Cardiac fibroblast (primary cell): Measurements from ENCODE around the gene CALHM4.
A peak's percentile ranks its signal among the peaks of the same experiment; 100 is the strongest.
"Not testable (repeated sequence)": the region's sequence is repeated elsewhere in the genome, so short reads cannot be mapped to it uniquely, and the experiment has no call there.

Experiments
- DNase-seq, 2 donors: peaks; one replicate each; pipeline versions ENCODE4 v3.0.0 to v3.0.0-alpha.2; 2010; ENCODE audit warnings: low read depth in 2 of 2
- H3K4me3 ChIP-seq, 2 donors: replicated peaks in 1 of 2; 1 replicate in 1 of 2; 2 replicates in 1 of 2; pipeline ENCODE4 v1.5.1; 2011; ENCODE audit warnings: low read depth in 2 of 2, low read length in 2 of 2, mild to moderate bottlenecking in 2 of 2, moderate library complexity in 1 of 2
- TF ChIP-seq, protein P1 (sequence below): IDR thresholded peaks from one replicate; pipeline ENCODE4 v1.5.1; 2011; ENCODE audit warnings: low read depth, mild to moderate bottlenecking, low read length, inconsistent platforms

Gene CALHM4

DNA sequence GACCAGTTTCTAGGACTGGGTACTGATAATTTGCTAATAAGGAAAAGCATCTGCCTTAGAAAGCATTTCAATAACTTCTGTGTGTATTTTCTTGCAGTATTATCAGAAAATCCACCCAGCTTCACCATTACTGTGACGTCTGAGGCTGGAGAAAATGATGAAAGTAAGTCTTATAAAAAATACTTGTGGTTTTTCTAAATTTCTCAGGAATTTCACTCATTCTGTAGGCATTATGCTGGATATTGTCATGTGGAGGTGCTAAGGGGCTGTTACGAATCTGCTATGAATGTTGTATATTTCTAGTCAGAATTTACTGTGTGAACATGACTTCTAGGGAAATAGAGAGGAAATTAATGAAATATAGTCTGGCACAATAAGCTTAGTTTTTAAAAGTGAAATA, 26.6 kb downstream of the CALHM4 start:
- DNase-seq: peak; percentile 54 to 56
- no peak overlapping the region for H3K4me3 ChIP-seq
- TF ChIP-seq, protein P1, sequence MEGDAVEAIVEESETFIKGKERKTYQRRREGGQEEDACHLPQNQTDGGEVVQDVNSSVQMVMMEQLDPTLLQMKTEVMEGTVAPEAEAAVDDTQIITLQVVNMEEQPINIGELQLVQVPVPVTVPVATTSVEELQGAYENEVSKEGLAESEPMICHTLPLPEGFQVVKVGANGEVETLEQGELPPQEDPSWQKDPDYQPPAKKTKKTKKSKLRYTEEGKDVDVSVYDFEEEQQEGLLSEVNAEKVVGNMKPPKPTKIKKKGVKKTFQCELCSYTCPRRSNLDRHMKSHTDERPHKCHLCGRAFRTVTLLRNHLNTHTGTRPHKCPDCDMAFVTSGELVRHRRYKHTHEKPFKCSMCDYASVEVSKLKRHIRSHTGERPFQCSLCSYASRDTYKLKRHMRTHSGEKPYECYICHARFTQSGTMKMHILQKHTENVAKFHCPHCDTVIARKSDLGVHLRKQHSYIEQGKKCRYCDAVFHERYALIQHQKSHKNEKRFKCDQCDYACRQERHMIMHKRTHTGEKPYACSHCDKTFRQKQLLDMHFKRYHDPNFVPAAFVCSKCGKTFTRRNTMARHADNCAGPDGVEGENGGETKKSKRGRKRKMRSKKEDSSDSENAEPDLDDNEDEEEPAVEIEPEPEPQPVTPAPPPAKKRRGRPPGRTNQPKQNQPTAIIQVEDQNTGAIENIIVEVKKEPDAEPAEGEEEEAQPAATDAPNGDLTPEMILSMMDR: no peak

DNA sequence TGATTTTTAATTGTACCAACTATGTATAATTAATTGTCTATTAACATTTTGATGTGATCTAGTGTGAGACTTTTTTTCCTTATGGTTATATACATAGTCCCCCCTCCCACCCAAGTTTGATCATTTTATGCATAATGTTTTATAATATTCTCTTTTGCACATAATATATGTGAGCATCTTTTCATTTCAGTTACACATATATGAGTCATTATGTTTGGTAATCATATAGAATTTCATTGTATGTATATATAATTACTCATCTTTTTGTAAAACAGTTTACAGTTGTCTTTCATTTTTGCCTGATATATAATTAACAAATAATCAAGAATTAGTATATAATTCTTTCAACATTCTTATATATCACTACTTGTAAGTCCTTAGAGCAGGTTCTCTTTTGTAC, 32.7 kb downstream of the CALHM4 start:
- TF ChIP-seq, protein P1: no peak
- no peak overlapping the region for H3K4me3 ChIP-seq
- DNase-seq: no peak

DNA sequence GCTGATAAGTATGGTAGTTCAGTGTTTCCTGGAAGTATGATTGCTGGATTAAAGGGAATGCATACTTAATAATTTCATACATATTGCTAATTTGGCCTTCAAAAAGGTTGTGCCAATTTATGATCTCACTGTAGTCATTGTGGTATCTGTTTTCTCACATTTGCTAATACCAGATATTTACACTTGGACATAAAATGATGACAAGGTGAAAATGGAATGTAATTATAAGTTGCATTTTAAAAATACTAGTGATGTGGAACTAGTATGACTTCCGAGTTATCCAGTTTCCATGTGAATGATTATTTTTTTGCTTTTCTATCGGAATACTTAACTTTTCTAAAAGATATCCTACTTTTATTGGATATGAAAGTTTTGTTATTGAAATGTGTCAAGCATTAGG, 33.2 kb downstream of the CALHM4 start:
- TF ChIP-seq, protein P1: no peak
- H3K4me3 ChIP-seq: no peak overlapping the region
- DNase-seq: no peak

DNA sequence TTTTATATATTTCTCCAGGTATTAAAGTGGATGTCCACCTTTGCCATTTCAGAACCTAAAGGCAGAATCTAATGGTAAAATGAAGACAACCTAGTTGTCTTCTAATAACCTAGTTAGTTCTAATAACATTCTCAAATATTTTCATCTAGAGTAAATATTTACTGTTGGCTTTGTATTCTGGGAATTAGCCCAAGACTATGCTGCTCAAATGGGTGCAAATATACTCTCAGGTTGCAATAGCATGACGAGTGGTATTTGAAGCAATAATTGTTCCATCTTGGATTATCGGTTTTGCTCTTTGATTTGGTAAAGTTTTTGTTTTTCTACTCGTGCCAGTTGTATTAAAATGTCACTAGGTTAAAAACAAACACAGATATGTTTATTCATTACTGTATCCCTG, 41.7 kb downstream of the CALHM4 start:
- TF ChIP-seq, protein P1: no peak
- no peak overlapping the region for H3K4me3 ChIP-seq
- DNase-seq: no peak

DNA sequence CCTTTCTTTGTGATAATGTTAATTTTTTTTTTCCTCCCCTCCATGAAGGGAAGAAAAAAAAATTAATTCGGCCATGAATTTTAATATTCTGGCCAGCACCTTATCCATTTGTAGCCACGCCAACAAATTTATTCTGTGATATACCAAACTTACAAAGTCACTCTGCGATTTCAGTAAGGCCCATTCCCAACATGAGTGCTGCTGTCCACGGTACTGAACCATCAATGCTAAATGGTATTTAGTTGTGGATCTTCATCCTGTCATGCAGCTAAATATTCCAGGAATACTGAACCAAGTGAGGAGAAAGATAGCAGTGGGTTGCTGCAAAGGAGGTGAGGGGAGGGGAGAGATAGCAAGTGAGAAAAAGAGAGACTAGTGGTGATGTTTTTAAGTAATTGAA, 43.3 kb downstream of the CALHM4 start:
- DNase-seq: peak; percentile 29 to 38
- TF ChIP-seq, protein P1: no peak
- no peak overlapping the region for H3K4me3 ChIP-seq

GRCh38 chr6:116603916-116604315, 50.4 kb downstream of the CALHM4 start:
- DNase-seq, H3K4me3 ChIP-seq: not testable (repeated sequence)

DNA sequence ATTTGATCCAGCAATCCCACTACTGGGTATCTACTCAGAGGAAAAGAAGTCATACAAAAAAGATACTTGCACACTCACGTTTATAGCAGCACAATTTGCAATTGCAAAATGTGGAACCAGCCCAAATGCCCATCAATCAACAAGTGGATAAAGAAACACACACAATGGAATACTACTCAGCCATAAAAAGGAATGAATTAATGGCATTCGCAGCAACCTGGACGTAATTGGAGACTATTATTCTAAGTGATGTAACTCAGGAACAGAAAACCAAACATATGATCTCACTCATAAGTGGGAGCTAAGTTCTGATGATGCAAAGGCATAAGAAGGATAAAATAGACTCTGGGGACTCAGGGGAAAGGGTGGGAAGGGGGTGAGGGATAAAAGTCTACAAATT, 51.3 kb downstream of the CALHM4 start:
- H3K4me3 ChIP-seq, DNase-seq: not testable (repeated sequence)

DNA sequence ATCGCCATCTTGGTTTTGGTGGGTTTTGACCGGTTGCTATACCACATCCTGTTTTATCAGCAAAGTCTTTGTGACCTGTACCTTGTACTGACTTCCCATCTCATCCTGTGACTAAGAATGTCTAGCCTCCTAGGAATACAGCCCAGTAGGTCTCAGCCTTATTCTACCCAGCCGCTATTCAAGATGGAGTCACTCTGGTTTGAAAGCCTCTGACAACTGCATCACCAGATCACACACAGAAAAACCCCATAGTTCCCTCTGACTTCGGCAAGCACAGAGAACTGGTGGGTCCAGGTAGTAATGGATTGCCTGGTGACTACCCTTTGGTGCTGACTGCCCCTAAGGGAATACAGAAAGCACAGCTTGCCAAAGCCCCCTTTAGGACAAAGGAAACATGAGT, 52.4 kb downstream of the CALHM4 start:
- DNase-seq: no peak
- TF ChIP-seq, protein P1: no peak

More for the DNA sequence above, 52.4 kb downstream of the CALHM4 start:
- H3K4me3 ChIP-seq: no peak overlapping the region
